KMS-11 (cell line): Measurements from ENCODE around the gene SDHAF4.

Experiments
- H2AFZ ChIP-seq: fragments of 200-600 bp; sonication (generic); 2 replicates; pipeline ENCODE4 v1.6.1; 2016; ENCODE audit warnings: antibody characterized with exemption, mixed run types, low read depth
- H3K27ac ChIP-seq: fragments of 200-600 bp; sonication (generic); 2 replicates; pipeline ENCODE4 v1.6.1; 2016; ENCODE audit warnings: mild to moderate bottlenecking, mixed run types
- H3K27me3 ChIP-seq: fragments of 200-600 bp; sonication (generic); 2 replicates; pipeline ENCODE4 v1.6.1; 2017; ENCODE audit warnings: mild to moderate bottlenecking, low read depth, mixed run types, moderate library complexity; ENCODE audit not compliant: insufficient read depth
- H3K36me3 ChIP-seq: fragments of 200-600 bp; sonication (generic); 2 replicates; pipeline ENCODE4 v1.6.1; 2017; ENCODE audit warnings: mild to moderate bottlenecking, mixed run types; ENCODE audit not compliant: insufficient read depth
- H3K4me1 ChIP-seq: fragments of 200-600 bp; sonication (generic); 2 replicates; pipeline ENCODE4 v1.6.1; 2016; ENCODE audit warnings: mild to moderate bottlenecking, low read depth, mixed run types; ENCODE audit not compliant: poor library complexity, severe bottlenecking
- H3K4me2 ChIP-seq: fragments of 200-600 bp; sonication (generic); 2 replicates; pipeline ENCODE4 v1.7.0; 2016; ENCODE audit warnings: mild to moderate bottlenecking, mixed run types
- H3K4me3 ChIP-seq: fragments of 200-600 bp; sonication (generic); IDR thresholded peaks from 2 replicates; pipeline ENCODE4 v1.6.1; 2017; ENCODE audit warnings: low read depth, low read length, mixed read lengths; ENCODE audit not compliant: insufficient read depth
- H3K79me2 ChIP-seq: fragments of 200-600 bp; sonication (generic); 2 replicates; pipeline ENCODE4 v1.6.1; 2016; ENCODE audit warnings: low read depth, mixed run types; ENCODE audit not compliant: insufficient read depth
- H3K9ac ChIP-seq: fragments of 200-600 bp; sonication (generic); 2 replicates; pipeline ENCODE4 v1.6.1; 2016; ENCODE audit warnings: mild to moderate bottlenecking, mixed run types
- H4K20me1 ChIP-seq: fragments of 200-600 bp; sonication (generic); 2 replicates; pipeline ENCODE4 v1.6.1; 2016; ENCODE audit warnings: mild to moderate bottlenecking, mixed run types; ENCODE audit not compliant: insufficient read depth
- TF ChIP-seq, protein P1 (sequence below): fragments of 200-600 bp; sonication (generic); conservative IDR thresholded peaks from 2 replicates; pipeline ENCODE4 v1.6.1; 2017; ENCODE audit warnings: low read depth, mild to moderate bottlenecking, antibody characterized with exemption, low read length, moderate library complexity, mixed read lengths

SDHAF4 gene

DNA sequence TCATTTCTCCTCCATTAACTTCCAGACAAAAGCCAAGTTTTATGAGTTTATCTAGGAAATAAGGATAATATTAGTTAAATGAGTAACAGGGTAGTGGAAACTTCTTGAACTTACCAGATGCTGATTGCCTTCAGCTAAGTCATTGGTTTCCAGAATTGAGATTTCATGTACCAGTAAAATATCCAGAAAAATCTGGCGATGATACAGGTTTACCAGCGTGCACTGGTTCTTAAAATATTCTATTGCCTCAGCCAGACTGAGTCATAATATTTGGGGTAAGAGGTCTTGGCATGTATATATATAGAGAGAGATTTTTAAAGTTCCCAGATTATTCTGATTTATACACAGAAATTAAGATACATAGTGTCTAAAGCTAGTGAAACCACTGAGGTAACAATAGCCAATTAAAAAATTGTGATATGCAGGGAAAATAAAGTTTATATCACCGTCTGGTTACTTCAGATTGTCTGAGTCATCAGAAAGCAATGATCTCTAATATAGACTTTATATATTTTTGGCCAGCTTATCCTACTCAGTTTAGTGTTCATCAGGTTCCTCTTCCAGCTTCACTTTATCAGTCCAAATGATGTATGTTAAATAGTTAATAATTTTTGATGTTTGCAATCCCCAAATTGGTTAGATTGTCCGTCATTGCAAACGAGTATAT lies 39.5 kb upstream of the SDHAF4 start:
- TF ChIP-seq, protein P1, sequence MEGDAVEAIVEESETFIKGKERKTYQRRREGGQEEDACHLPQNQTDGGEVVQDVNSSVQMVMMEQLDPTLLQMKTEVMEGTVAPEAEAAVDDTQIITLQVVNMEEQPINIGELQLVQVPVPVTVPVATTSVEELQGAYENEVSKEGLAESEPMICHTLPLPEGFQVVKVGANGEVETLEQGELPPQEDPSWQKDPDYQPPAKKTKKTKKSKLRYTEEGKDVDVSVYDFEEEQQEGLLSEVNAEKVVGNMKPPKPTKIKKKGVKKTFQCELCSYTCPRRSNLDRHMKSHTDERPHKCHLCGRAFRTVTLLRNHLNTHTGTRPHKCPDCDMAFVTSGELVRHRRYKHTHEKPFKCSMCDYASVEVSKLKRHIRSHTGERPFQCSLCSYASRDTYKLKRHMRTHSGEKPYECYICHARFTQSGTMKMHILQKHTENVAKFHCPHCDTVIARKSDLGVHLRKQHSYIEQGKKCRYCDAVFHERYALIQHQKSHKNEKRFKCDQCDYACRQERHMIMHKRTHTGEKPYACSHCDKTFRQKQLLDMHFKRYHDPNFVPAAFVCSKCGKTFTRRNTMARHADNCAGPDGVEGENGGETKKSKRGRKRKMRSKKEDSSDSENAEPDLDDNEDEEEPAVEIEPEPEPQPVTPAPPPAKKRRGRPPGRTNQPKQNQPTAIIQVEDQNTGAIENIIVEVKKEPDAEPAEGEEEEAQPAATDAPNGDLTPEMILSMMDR = no peak
- H3K27me3 ChIP-seq = no peaks in the 10 kb centered on the region
- no peak overlapping the region for H3K4me3 ChIP-seq
- no peaks in the 10 kb centered on the region for H3K36me3 ChIP-seq
- H3K79me2 ChIP-seq = no peaks in the 10 kb centered on the region
- H2AFZ ChIP-seq = no peak overlapping the region
- H3K4me2 ChIP-seq = no peak overlapping the region
- no peak overlapping the region for H3K9ac ChIP-seq
- no peak overlapping the region for H3K27ac ChIP-seq
- H4K20me1 ChIP-seq = no peaks in the 10 kb centered on the region
- H3K4me1 ChIP-seq = no peaks in the 10 kb centered on the region

DNA sequence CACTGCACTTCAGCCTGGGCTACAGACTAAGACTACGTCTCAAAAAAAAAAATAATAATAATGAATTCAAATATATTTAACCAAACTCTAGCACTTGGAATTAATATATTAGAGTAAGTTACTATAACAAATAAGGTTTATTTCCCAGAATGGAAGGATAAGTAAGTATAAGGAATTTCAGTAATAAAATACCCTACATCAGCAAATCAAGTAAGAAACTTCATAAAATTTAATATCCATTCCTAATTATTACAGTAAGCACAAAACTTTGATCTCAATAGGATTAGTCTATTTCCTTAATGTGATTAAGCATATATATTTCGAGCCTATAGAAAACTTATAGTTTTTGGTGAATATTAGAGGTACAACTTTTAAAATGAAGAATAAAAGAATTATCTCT lies 36.7 kb upstream of the SDHAF4 start:
- H3K4me3 ChIP-seq = no peak overlapping the region
- TF ChIP-seq, protein P1 = no peak
- no peaks in the 10 kb centered on the region for H3K4me1 ChIP-seq
- no peak overlapping the region for H3K27ac ChIP-seq
- H3K4me2 ChIP-seq = no peak overlapping the region
- no peak overlapping the region for H2AFZ ChIP-seq
- H3K9ac ChIP-seq = no peak overlapping the region
- H4K20me1 ChIP-seq = no peaks in the 10 kb centered on the region
- H3K27me3 ChIP-seq = no peaks in the 10 kb centered on the region
- no peaks in the 10 kb centered on the region for H3K79me2 ChIP-seq
- no peaks in the 10 kb centered on the region for H3K36me3 ChIP-seq

DNA sequence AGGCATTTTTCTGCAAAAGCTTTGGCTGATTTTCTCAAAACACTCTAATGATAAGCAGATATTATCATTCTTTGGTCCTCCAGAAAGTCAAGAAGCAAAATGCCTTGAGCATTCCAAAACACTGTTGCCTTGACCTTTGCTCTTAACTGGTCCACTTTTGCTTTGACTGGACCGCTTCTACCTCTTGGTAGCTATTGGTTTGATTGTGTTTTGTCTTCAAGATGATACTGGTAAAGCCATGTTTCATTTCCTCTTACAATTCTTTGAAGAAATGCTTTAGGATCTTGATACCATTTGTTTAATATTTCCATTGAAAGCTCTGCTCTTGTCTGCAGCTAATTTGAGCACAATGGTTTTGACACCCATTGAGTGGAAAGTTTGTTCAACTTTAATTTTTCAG lies 35.6 kb upstream of the SDHAF4 start:
- TF ChIP-seq, protein P1 = no peak
- Histone ChIP-seq H2AFZ (no peak overlapping the region), H3K4me2 (no peak overlapping the region), H3K4me1 (no peaks in the 10 kb centered on the region), H3K79me2 (no peaks in the 10 kb centered on the region), H3K27ac (no peak overlapping the region), H3K27me3 (no peaks in the 10 kb centered on the region), H3K9ac (no peak overlapping the region), H3K36me3 (no peaks in the 10 kb centered on the region), H4K20me1 (no peaks in the 10 kb centered on the region), H3K4me3 (no peak overlapping the region)

DNA sequence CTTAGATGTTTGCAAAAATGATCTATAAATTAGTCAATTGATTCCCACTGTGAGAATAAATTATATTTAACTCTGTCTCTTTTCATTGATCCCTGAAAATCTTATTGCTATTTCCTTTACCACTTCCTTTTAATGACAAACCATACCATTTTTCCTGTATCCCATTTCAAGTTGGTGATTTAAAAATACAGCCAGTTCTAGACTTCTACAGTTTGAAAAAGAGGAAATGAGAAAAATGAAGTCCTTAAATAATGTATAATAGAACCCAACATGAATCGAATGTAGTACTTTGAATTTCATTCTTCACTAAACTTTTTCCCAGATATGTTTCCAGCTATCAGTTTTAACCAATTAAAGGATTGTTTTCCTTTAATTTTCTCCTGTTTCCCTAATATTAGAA lies 29.5 kb upstream of the SDHAF4 start:
- no peaks in the 10 kb centered on the region for H3K36me3 ChIP-seq
- H3K4me1 ChIP-seq = peaks cover 24% of the 10 kb centered on the region
- H3K27ac ChIP-seq = no peak overlapping the region
- H3K4me2 ChIP-seq = no peak overlapping the region
- H3K79me2 ChIP-seq = no peaks in the 10 kb centered on the region
- TF ChIP-seq, protein P1 = no peak
- no peak overlapping the region for H3K9ac ChIP-seq
- H2AFZ ChIP-seq = no peak overlapping the region
- no peak overlapping the region for H3K4me3 ChIP-seq
- no peaks in the 10 kb centered on the region for H4K20me1 ChIP-seq
- H3K27me3 ChIP-seq = no peaks in the 10 kb centered on the region
